ENCODE measurements around the gene PPP6C. TPM values are rescaled to one million over a fixed set of nuclear protein-coding genes. Genes with fewer than 3 reads are reported as not detected.

Gene PPP6C
- total RNA-seq, 1 experiment from 2014 or later, result 53.3 TPM

DNA sequence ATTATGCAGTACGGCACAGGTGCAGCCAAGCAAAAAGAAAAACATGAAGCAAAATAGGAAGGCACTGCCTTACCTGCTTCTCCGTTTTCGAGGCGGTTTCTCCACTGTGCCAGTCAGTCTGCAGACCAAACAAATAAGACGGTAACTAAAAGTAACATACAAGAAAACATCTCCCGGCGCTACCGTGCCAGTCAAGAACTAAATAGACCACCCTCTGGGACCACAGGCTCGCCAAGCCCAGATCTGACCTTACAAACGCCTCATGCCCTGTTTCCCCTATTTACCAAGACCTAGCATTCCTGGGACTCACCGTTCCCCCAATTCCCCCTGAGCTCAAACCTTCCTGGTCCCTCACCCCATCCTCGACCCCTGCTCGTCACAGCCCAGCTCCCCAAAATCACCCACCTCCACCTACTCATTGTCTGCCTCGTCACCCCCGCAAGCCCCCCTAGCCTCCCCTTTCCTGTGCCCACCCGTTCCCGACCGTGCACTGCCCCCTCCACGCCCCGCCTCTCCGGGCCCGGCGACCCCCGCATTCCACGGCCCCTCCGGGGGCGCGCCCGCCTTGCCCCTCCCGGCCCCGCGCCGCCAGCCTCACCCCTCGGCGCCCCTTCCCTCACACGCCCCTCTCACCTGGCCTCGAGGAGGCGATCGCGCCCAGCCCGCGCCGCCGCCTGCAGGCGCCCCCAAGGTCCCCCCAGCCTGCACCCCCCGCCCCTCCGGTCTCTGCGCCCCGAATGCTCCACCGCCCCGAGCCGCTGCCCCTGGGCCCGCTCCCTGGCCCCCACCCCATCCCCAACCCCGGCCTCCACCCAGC lies 46.8 kb downstream of the PPP6C start:
- Histone ChIP-seq H2AFZ (ENCODE audit: low read length) (no peak overlapping the region), H2BK5ac (ENCODE audit: insufficient read length, low read length) (no peak overlapping the region), H3K4ac (ENCODE audit: low read depth, low read length) (no peak overlapping the region), H2BK120ac (ENCODE audit: low read depth, low read length, poor library complexity, severe bottlenecking) (no peak overlapping the region), H3K27ac (ENCODE audit: insufficient read length, low read depth, low read length) (no peak overlapping the region), H3K4me1 (ENCODE audit: insufficient read depth, low read length) (no peaks in the 10 kb centered on the region), H3K14ac (ENCODE audit: insufficient read depth, low read length) (no peak overlapping the region), H3T11ph (ENCODE audit: low read length) (no peak overlapping the region), H4K8ac (replicated peaks; ENCODE audit: insufficient read length, low read depth, low read length) (no peak overlapping the region), H2BK12ac (ENCODE audit: insufficient read length, low read depth, low read length) (no peak overlapping the region), H3K9me3 (ENCODE audit: control insufficient read depth, low read depth, low read length) (no peaks in the 10 kb centered on the region), H3K56ac (ENCODE audit: insufficient read length, low read depth, low read length) (no peak overlapping the region), H3K23ac (ENCODE audit: insufficient read length, low read depth, low read length) (no peak overlapping the region), H4K5ac (ENCODE audit: insufficient read length, low read depth, low read length) (no peak overlapping the region), H4K91ac (ENCODE audit: insufficient read length, low read depth, low read length) (no peak overlapping the region), H3K79me2 (ENCODE audit: insufficient read depth, low read length) (peaks cover 3% of the 10 kb centered on the region; the same call in 1 of the 2 replicates), H3K79me1 (ENCODE audit: insufficient read depth, low read depth, low read length, poor library complexity, severe bottlenecking) (no peaks in the 10 kb centered on the region), H3K23me2 (ENCODE audit: insufficient read length, low read depth, low read length, poor library complexity, severe bottlenecking) (peaks cover 4% of the 10 kb centered on the region), H2BK20ac (ENCODE audit: low read depth, low read length, poor library complexity, severe bottlenecking) (no peak overlapping the region), H3K9ac (ENCODE audit: extremely low read depth, insufficient read length, low read length) (peak overlapping the region; percentile 79), H3K18ac (ENCODE audit: insufficient read length, low read depth, low read length) (no peak overlapping the region), H2BK15ac (ENCODE audit: low read depth, low read length) (no peak overlapping the region), H2AK5ac (ENCODE audit: insufficient read length, low read length) (no peak overlapping the region), H3K27me3 (ENCODE audit: insufficient read depth, low read length) (no peaks in the 10 kb centered on the region), H4K20me1 (ENCODE audit: control insufficient read depth, insufficient read depth, insufficient read length) (no peaks in the 10 kb centered on the region), H3K4me2 (ENCODE audit: insufficient read depth, insufficient read length, low read length) (peak overlapping the region; percentile 90)
- peak; percentile 31 for DNase-seq
- Mint-ChIP-seq H3K4me3 (peak overlapping the region; percentile 89 to 100), H3K4me1 (peaks cover 10 to 19% of the 10 kb centered on the region in 2 experiments), H3K36me3 (ENCODE audit: insufficient read depth in 1 of 3, low read depth in 3 of 3) (peaks cover 1 to 27% (median 11%) of the 10 kb centered on the region in 3 experiments), H3K27me3 (ENCODE audit: low read depth) (no peaks in the 10 kb centered on the region), H3K9me3 (no peaks in the 10 kb centered on the region), H3K27ac (peak overlapping the region; percentile 76 to 99 (median 97))
- TF ChIP-seq, protein P1, sequence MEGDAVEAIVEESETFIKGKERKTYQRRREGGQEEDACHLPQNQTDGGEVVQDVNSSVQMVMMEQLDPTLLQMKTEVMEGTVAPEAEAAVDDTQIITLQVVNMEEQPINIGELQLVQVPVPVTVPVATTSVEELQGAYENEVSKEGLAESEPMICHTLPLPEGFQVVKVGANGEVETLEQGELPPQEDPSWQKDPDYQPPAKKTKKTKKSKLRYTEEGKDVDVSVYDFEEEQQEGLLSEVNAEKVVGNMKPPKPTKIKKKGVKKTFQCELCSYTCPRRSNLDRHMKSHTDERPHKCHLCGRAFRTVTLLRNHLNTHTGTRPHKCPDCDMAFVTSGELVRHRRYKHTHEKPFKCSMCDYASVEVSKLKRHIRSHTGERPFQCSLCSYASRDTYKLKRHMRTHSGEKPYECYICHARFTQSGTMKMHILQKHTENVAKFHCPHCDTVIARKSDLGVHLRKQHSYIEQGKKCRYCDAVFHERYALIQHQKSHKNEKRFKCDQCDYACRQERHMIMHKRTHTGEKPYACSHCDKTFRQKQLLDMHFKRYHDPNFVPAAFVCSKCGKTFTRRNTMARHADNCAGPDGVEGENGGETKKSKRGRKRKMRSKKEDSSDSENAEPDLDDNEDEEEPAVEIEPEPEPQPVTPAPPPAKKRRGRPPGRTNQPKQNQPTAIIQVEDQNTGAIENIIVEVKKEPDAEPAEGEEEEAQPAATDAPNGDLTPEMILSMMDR (conservative IDR thresholded peaks at IDR 0.05), result no peak; the same call in 2 of the 3 replicates
- WGBS (ENCODE audit: extremely low coverage, insufficient read length, low lambda C conversion rate), result no CpG with 5 or more reads among the region's 54 CpGs

Data from H9 (cell line).